ENCODE results near the gene PVRIG. TPM values are rescaled to one million over a fixed set of nuclear protein-coding genes. Genes with fewer than 3 reads are reported as not detected.

Gene PVRIG
- total and polyA plus RNA-seq, 3 donors from 2014 or later, result 2.6 to 3.3 (median 3.0) TPM

DNA sequence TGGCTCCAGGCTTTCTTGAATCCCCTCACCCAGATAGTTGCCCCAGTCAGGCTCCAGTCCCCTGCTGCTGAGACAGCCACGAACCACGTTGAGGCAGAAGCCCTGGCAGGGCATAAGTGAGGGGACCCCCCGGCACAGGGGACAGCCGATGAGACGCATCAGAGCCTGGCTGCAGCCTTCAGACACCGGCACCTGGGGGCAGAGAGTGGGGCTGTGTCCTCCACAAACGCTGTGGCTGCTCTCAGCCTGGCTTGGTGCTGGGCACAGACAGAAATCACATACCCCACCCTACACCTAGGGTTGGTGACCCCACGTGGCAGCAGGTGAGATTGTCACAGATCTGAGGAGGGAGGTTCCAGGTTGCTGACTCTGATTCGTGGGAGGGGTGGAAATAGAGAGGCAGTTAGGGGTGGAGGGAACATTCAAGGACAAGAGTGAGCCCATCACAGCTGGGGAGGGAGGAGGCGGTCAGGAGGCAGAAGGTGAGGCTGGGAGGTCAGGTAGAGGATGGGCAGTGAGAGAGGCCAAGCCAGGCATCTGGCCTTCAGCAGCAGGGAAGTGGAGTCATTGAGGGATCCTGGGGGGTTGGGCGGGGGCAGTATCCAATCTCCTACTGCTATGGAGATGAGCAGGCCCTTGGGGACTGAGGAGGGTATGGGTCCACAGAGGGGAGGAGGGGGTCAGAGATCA, 45.8 kb upstream of the PVRIG start:
- no peak for DNase-seq
- H3K4me1 ChIP-seq, result peaks cover 8% of the 10 kb centered on the region
- 83 to 86% methylated on average over 5 to 11 of the region's 11 CpGs for WGBS, 2 donors
- no peak overlapping the region for H3K4me3 ChIP-seq
- intact Hi-C loops (cut with DNase I; ENCODE audit: low total_unique reads), result no loop called here
- no peaks in the 10 kb centered on the region for H3K9me3 ChIP-seq
- no peak overlapping the region for H3K27ac ChIP-seq
- H3K36me3 ChIP-seq (ENCODE audit: low read depth, missing control alignments), result no peaks in the 10 kb centered on the region
- H3K27me3 ChIP-seq, result no peaks in the 10 kb centered on the region
- TF ChIP-seq, protein P1, sequence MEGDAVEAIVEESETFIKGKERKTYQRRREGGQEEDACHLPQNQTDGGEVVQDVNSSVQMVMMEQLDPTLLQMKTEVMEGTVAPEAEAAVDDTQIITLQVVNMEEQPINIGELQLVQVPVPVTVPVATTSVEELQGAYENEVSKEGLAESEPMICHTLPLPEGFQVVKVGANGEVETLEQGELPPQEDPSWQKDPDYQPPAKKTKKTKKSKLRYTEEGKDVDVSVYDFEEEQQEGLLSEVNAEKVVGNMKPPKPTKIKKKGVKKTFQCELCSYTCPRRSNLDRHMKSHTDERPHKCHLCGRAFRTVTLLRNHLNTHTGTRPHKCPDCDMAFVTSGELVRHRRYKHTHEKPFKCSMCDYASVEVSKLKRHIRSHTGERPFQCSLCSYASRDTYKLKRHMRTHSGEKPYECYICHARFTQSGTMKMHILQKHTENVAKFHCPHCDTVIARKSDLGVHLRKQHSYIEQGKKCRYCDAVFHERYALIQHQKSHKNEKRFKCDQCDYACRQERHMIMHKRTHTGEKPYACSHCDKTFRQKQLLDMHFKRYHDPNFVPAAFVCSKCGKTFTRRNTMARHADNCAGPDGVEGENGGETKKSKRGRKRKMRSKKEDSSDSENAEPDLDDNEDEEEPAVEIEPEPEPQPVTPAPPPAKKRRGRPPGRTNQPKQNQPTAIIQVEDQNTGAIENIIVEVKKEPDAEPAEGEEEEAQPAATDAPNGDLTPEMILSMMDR (IDR thresholded peaks at IDR 0.05), result no peak
- no peak for TF ChIP-seq POLR2A (IDR thresholded peaks at IDR 0.05)

DNA sequence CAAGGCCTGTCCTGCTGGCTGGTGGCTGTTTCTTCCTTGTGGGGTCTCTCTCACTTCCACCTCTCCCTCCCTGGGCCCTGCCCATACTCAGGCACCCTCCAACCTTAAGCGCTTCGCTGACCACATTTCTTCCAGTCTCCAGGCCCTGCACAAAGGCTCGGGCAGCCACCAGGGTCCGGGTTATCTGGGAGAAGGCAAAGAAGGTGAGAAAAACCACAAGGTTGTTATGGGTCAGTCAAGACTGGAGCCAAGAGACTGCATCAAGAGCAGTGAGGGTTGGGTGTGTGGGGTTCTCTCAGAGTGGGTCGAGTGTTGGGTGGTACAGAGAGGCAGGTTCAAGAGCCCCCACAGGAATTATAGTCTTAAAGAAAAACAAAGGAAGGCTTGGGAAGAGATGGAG, 45.2 kb upstream of the PVRIG start:
- Histone ChIP-seq H3K9me3 (no peaks in the 10 kb centered on the region), H3K36me3 (ENCODE audit: low read depth, missing control alignments) (no peaks in the 10 kb centered on the region), H3K4me1 (peaks cover 5% of the 10 kb centered on the region), H3K27ac (no peak overlapping the region), H3K4me3 (no peak overlapping the region), H3K27me3 (no peaks in the 10 kb centered on the region)
- intact Hi-C loops (cut with DNase I; ENCODE audit: low total_unique reads), result no loop called here
- whole genome bisulfite sequencing, 2 donors, result 92 to 95% methylated on average over 5 of the region's 5 CpGs
- DNase-seq, result no peak
- no peak for TF ChIP-seq POLR2A (IDR thresholded peaks at IDR 0.05)
- TF ChIP-seq, protein P1 (IDR thresholded peaks at IDR 0.05), result no peak

DNA sequence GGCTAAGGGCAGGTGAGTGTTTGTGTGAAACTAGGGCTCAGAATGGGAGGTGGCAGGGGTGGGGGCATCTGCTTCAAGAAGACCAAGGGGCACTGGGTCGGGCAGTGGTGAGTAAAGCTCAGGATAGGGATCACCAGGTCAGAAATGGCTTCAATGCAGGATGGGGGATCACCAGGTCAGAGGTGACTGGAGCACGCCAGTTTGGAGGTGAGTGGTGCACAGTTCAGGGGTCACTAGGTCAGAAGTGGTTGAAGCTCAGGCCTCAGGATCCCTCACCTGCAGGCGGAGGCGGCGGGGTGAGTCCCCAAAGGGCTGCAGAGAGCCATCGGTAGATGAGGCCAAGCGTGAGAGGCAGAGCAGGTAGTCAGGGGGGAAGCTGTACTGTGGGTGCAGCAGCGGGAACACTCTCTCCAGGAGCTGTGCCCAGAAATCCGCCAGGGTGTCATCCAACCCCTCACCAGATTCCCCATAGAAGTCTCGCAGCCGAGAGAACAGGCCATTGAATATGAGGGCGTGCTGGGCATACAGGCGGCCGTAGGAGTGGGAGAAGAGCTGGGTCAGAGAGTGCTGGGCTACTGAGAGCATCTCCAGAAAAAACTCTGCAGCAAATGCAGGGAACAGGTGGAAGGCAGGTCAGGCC, 44.3 kb upstream of the PVRIG start:
- Histone ChIP-seq H3K36me3 (ENCODE audit: low read depth, missing control alignments) (no peaks in the 10 kb centered on the region), H3K4me3 (no peak overlapping the region), H3K4me1 (peaks cover 5% of the 10 kb centered on the region), H3K9me3 (no peaks in the 10 kb centered on the region), H3K27ac (no peak overlapping the region), H3K27me3 (no peaks in the 10 kb centered on the region)
- DNase-seq, result no peak
- 92 to 94% methylated on average over 14 of the region's 14 CpGs for WGBS, 2 donors
- intact Hi-C loops (cut with DNase I; ENCODE audit: low total_unique reads), result no loop called here
- TF ChIP-seq POLR2A (IDR thresholded peaks at IDR 0.05), result no peak
- TF ChIP-seq, protein P1 (IDR thresholded peaks at IDR 0.05), result no peak

DNA sequence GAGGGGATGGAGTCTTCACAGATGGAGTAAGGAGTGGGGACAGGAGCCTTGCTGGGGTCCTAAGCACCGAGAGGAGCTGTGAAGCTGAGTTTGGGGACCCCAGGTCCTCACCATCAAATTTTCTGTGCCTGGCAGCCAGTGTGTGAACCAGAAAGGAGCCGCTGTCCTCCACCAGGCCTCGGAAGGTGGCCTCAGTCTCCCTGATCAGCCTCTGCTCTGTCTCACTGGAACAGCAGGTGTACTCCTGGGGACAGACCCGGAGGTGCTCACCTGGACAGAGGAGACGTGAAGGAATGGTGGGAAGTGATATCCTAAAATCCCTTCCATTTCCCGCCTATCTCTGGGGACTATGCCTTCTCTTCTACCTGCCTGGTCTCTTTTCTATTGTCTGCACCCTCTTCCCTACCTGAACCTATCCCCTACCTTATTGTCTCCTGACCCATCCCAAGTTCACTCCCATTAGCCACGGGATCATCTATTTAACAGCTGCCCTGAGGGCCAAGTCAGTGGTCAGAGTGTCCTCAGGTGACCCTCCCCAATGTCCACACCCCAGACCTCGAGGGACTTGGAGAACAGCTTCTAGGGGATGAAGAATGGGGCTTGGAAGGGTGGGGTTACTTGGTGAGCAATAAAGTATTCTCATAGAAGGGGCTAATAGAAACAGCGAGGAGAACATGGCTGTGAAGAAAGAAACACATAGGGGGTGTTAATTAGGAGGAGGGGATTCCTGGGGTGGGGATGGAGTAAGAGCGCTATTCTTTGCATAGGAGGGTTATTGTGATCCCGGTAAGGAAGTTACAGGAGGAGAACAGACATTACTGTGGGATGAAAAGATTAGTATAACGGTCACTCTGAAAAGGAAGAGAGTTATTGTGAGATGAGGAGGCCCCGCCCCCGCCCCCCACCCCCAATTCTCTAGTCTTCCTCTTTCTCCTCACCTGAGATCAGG, 43.4 kb upstream of the PVRIG start:
- H3K27ac ChIP-seq, result peak overlapping the region in 1 of 2 donors; percentile 39
- TF ChIP-seq, protein P1 (IDR thresholded peaks at IDR 0.05), result no peak
- TF ChIP-seq POLR2A (IDR thresholded peaks at IDR 0.05), result no peak

More for the DNA sequence above, 43.4 kb upstream of the PVRIG start:
- Histone ChIP-seq H3K4me3 (peak overlapping the region; percentile 49 to 62), H3K9me3 (no peaks in the 10 kb centered on the region), H3K36me3 (ENCODE audit: low read depth, missing control alignments) (no peaks in the 10 kb centered on the region), H3K4me1 (peaks cover 5% of the 10 kb centered on the region), H3K27me3 (no peaks in the 10 kb centered on the region)
- WGBS, 2 donors, result 42 to 49% methylated on average over 12 to 14 of the region's 14 CpGs
- intact Hi-C loops (cut with DNase I; ENCODE audit: low total_unique reads), result no loop called here
- DNase-seq, result no peak

Data from testis (tissue), 3 donors.